Fibroblast of lung (primary cell): ENCODE results near the gene SLIT1. TPM values are rescaled to one million over a fixed set of nuclear protein-coding genes. Genes with fewer than 3 reads are reported as not detected.

Source experiments
- DNase-seq, 2 donors: peaks; one replicate each; pipeline versions ENCODE4 v3.0.0 to v3.0.0-alpha.2; 2010; ENCODE audit warnings: low read depth in 2 of 2
- H2AFZ ChIP-seq: 2 replicates; pipeline ENCODE4 v1.5.1; 2012; ENCODE audit warnings: low read length, control low read depth, inconsistent platforms
- H3K27ac ChIP-seq: 2 replicates; pipeline ENCODE4 v1.5.1; 2011; ENCODE audit warnings: low read length, control low read depth; ENCODE audit not compliant: insufficient read depth
- H3K27me3 ChIP-seq: 2 replicates; pipeline ENCODE4 v1.5.1; 2011; ENCODE audit warnings: mild to moderate bottlenecking, low read length; ENCODE audit not compliant: control insufficient read depth, insufficient read depth
- H3K36me3 ChIP-seq: 2 replicates; pipeline ENCODE4 v1.5.1; 2011; ENCODE audit warnings: low read length; ENCODE audit not compliant: control insufficient read depth, insufficient read depth
- H3K4me1 ChIP-seq: 2 replicates; pipeline ENCODE4 v1.5.1; 2011; ENCODE audit warnings: low read length; ENCODE audit not compliant: control insufficient read depth, insufficient read depth; ENCODE audit errors: extremely low read depth
- H3K4me2 ChIP-seq: 2 replicates; pipeline ENCODE4 v1.5.1; 2011; ENCODE audit warnings: low read length, control low read depth; ENCODE audit not compliant: insufficient read depth; ENCODE audit errors: extremely low read depth
- H3K4me3 ChIP-seq, 4 experiments: fragments of 200-600 bp in 1 of 4; sonication (generic) in 1 of 4; replicated peaks in 1 of 4; 2 replicates each; pipeline ENCODE4 v1.5.1; 2011 to 2016; ENCODE audit warnings: low read length in 4 of 4, low read depth in 3 of 4, mild to moderate bottlenecking in 3 of 4, control low read depth in 2 of 4, inconsistent platforms in 1 of 4, mixed read lengths in 1 of 4; ENCODE audit not compliant: insufficient read depth in 1 of 4; ENCODE audit errors: control extremely low read depth in 1 of 4
- H3K79me2 ChIP-seq: 2 replicates; pipeline ENCODE4 v1.5.1; 2012; ENCODE audit warnings: mild to moderate bottlenecking, low read length, inconsistent platforms; ENCODE audit not compliant: control insufficient read depth, insufficient read depth
- H3K9ac ChIP-seq: 2 replicates; pipeline ENCODE4 v1.5.1; 2011; ENCODE audit warnings: mild to moderate bottlenecking, low read length, control low read depth; ENCODE audit not compliant: insufficient read depth
- H3K9me3 ChIP-seq: 2 replicates; pipeline ENCODE4 v1.5.1; 2012; ENCODE audit warnings: low read depth, low read length; ENCODE audit not compliant: control insufficient read depth, insufficient read depth
- H4K20me1 ChIP-seq: 2 replicates; pipeline ENCODE4 v1.5.1; 2011; ENCODE audit warnings: low read length; ENCODE audit not compliant: control insufficient read depth, insufficient read depth; ENCODE audit errors: extremely low read depth
- CTCF ChIP-seq, 2 donors: IDR thresholded peaks in 1 of 2; conservative IDR thresholded peaks in 1 of 2; 1 replicate in 1 of 2; 2 replicates in 1 of 2; pipeline ENCODE4 v1.5.1; 2011 to 2012; ENCODE audit warnings: low read length in 2 of 2, control low read depth in 1 of 2, inconsistent platforms in 1 of 2, low read depth in 1 of 2, mild to moderate bottlenecking in 1 of 2
- EZH2 ChIP-seq: IDR thresholded peaks from 2 replicates; pipeline ENCODE4 v1.5.1; 2012; ENCODE audit warnings: low read length, control low read depth, mild to moderate bottlenecking; ENCODE audit errors: missing control alignments
- polyA plus RNA-seq, 2 donors: library from polyadenylated mRNA; depleted of rRNA in 1 of 2; stranded (reverse) in 1 of 2; unstranded in 1 of 2; fragments of >200 nt; gene quantifications; 2 replicates each; pipeline ENCODE4 v1.2.1, GENCODE V29; 2011 to 2012; ENCODE audit warnings: missing spikeins in 1 of 2
- total RNA-seq: library from RNA; depleted of rRNA; stranded (reverse); fragments of >200 nt; gene quantifications from 2 replicates; pipeline ENCODE4 v1.2.1, GENCODE V29; 2014

The SLIT1 gene
- total and polyA plus RNA-seq, 2 donors (not counting 1 experiment from before 2014, with no cell fraction given) = 0.02 to 0.17 TPM

- Histone ChIP-seq H3K79me2 (no peaks in the 10 kb centered on the region), H3K4me3 (no peak overlapping the region), H3K9ac (no peak overlapping the region), H3K36me3 (no peaks in the 10 kb centered on the region), H3K9me3 (no peaks in the 10 kb centered on the region), H3K27ac (no peak overlapping the region), H3K4me1 (no peaks in the 10 kb centered on the region), H3K4me2 (no peak overlapping the region), H4K20me1 (no peaks in the 10 kb centered on the region), H3K27me3 (peaks cover 5% of the 10 kb centered on the region), H2AFZ (no peak overlapping the region)
- DNase-seq = no peak
- TF ChIP-seq EZH2 (no peak), CTCF (conservative IDR thresholded peaks at IDR 0.05 in 1 of 2, IDR thresholded peaks at IDR 0.05 in 1 of 2; ENCODE audit: low read depth in 1 of 2, low read length in 2 of 2) (no peak)
Observed at GRCh38 chr10:97135464-97135863, 50.3 kb downstream of the SLIT1 start.

- H3K79me2 ChIP-seq = no peaks in the 10 kb centered on the region
- no peak for DNase-seq
- peaks cover 5% of the 10 kb centered on the region for H3K27me3 ChIP-seq
- no peak overlapping the region for H2AFZ ChIP-seq
- no peaks in the 10 kb centered on the region for H3K36me3 ChIP-seq
- no peak overlapping the region for H3K4me2 ChIP-seq
- no peaks in the 10 kb centered on the region for H4K20me1 ChIP-seq
- TF ChIP-seq CTCF (conservative IDR thresholded peaks at IDR 0.05 in 1 of 2, IDR thresholded peaks at IDR 0.05 in 1 of 2; ENCODE audit: low read depth in 1 of 2, low read length in 2 of 2) = no peak
- H3K9me3 ChIP-seq = no peaks in the 10 kb centered on the region
- H3K27ac ChIP-seq = no peak overlapping the region
- no peak overlapping the region for H3K9ac ChIP-seq
- H3K4me1 ChIP-seq = no peaks in the 10 kb centered on the region
- H3K4me3 ChIP-seq = no peak overlapping the region
Observed at GRCh38 chr10:97134983-97135382, 50.8 kb downstream of the SLIT1 start.

- DNase-seq = no peak
- H3K27me3 ChIP-seq = peaks cover 4% of the 10 kb centered on the region
- H3K9me3 ChIP-seq = no peaks in the 10 kb centered on the region
- no peak overlapping the region for H3K4me3 ChIP-seq
- no peak overlapping the region for H3K9ac ChIP-seq
- no peaks in the 10 kb centered on the region for H3K36me3 ChIP-seq
- TF ChIP-seq CTCF (conservative IDR thresholded peaks at IDR 0.05 in 1 of 2, IDR thresholded peaks at IDR 0.05 in 1 of 2; ENCODE audit: low read depth in 1 of 2, low read length in 2 of 2) (no peak), EZH2 (no peak)
- H3K4me1 ChIP-seq = no peaks in the 10 kb centered on the region
- no peaks in the 10 kb centered on the region for H4K20me1 ChIP-seq
- no peak overlapping the region for H3K4me2 ChIP-seq
- no peak overlapping the region for H2AFZ ChIP-seq
- H3K79me2 ChIP-seq = no peaks in the 10 kb centered on the region
- no peak overlapping the region for H3K27ac ChIP-seq
Observed at GRCh38 chr10:97134110-97134509, 51.6 kb downstream of the SLIT1 start.
